ENCODE measurements around the gene ISLR. TPM values are rescaled to one million over a fixed set of nuclear protein-coding genes. Genes with fewer than 3 reads are reported as not detected.
A peak's percentile ranks its signal among the peaks of the same experiment; 100 is the strongest.

The ISLR gene
- total and polyA plus RNA-seq, 3 experiments from 2014 or later = not detected

DNA sequence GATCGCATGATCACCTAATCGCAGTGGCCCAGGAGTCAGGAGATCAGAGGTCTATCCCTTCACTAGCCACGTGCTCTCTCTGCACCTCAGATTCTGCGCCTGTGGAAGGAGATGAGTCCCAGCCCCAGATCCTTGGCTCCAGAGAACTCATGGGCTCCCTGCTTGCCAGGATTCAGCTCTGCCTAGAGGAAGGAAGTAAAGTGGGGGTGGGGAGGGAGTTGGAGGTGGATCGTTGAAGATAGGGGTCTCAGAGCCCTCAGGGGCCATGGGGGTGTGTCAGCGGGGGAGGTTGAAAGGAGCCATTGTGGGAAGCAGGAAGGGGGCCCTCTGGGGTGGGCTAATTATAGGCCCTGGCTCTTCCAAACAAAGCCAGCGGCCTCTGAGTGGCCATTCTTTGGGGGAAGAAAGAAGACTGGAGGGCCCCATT, 40.4 kb downstream of the ISLR start:
- no peaks in the 10 kb centered on the region for H3K36me3 ChIP-seq (ENCODE audit: insufficient read depth, low read length)
- H3K4me1 ChIP-seq (ENCODE audit: insufficient read depth, low read length) = no peaks in the 10 kb centered on the region
- H3K27me3 Mint-ChIP-seq = peaks cover 7 to 33% of the 10 kb centered on the region in 2 donors
- H3K4me1 Mint-ChIP-seq = no peaks in the 10 kb centered on the region
- no peak overlapping the region for H3K4me3 Mint-ChIP-seq
- H3K4me3 ChIP-seq (ENCODE audit: low read length) = no peak overlapping the region
- ChIA-PET POLR2A (no interaction called here), CTCF (no interaction called here)
- H3K27me3 ChIP-seq (ENCODE audit: insufficient read depth, low read length, poor library complexity, severe bottlenecking) = no peaks in the 10 kb centered on the region
- no peak overlapping the region for H3K27ac Mint-ChIP-seq
- H3K9me3 ChIP-seq (ENCODE audit: low read length) = no peaks in the 10 kb centered on the region
- no peaks in the 10 kb centered on the region for H3K9me3 Mint-ChIP-seq
- no peak overlapping the region for H3K27ac ChIP-seq (ENCODE audit: low read depth, low read length)
- peaks cover 0 to 2% (median 0%) of the 10 kb centered on the region in 3 donors for H3K36me3 Mint-ChIP-seq
- DNase-seq = no peak

DNA sequence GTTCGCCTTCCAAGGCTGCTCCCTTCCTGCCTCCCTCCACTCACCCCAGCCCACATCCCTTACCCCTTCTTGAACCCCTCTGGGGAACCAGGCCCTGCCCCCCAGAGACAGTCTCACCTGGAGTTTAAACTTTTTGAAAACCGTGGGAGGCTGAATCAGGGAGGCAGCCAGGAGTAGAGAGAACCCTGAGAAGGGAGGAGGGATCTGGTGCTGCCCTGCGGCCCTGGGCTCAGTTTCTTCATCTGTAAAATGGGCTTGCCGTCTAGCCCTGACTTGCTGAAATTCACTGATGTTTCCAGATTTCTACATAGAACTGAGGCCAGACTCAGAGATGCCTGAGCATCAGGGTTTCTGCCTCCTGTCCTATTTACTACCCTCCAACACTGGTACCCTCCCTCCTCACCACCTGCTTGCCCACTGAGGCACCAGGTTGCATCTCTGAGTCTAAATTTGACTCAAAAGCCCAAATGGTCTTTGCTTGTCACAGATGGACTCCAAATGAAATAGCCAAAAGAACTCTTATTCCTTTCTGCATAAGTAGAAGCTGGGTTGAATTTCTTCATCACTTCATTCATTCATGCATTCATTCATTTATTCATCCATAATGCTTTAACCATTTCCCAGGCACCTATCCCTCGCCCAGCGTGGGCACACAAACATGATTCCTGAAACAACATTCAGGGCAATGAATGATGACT, 41.0 kb downstream of the ISLR start:
- H3K4me1 Mint-ChIP-seq = no peaks in the 10 kb centered on the region
- H3K27ac Mint-ChIP-seq = no peak overlapping the region
- peaks cover 0 to 2% (median 0%) of the 10 kb centered on the region in 3 donors for H3K36me3 Mint-ChIP-seq
- ChIA-PET CTCF (no interaction called here), POLR2A (no interaction called here)
- peaks cover 4 to 36% of the 10 kb centered on the region in 2 donors for H3K27me3 Mint-ChIP-seq
- Histone ChIP-seq H3K36me3 (ENCODE audit: insufficient read depth, low read length) (no peaks in the 10 kb centered on the region), H3K4me3 (ENCODE audit: low read length) (no peak overlapping the region), H3K9me3 (ENCODE audit: low read length) (no peaks in the 10 kb centered on the region), H3K27me3 (ENCODE audit: insufficient read depth, low read length, poor library complexity, severe bottlenecking) (no peaks in the 10 kb centered on the region), H3K4me1 (ENCODE audit: insufficient read depth, low read length) (no peaks in the 10 kb centered on the region), H3K27ac (ENCODE audit: low read depth, low read length) (no peak overlapping the region)
- no peak for DNase-seq
- no peaks in the 10 kb centered on the region for H3K9me3 Mint-ChIP-seq
- no peak overlapping the region for H3K4me3 Mint-ChIP-seq

DNA sequence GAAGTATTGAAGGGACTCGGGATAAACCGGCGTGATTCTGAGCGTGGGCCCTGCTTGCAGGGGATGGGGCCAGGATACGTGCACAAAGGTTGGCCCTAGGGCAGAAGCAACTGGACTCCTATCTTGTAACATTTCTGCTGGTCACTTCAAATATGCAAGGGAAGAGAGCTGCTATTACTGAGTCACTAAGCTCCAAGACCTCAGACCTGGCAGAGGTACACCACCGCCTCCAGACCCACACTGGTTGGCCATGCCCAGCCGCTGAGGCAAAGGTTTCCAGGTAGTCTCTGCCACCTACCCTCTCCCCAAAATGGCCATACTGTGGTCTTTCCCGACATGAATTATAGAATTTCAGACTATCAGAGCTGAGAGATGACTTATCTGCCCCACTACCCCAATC, 42.4 kb downstream of the ISLR start:
- H3K9me3 Mint-ChIP-seq = no peaks in the 10 kb centered on the region

DNA sequence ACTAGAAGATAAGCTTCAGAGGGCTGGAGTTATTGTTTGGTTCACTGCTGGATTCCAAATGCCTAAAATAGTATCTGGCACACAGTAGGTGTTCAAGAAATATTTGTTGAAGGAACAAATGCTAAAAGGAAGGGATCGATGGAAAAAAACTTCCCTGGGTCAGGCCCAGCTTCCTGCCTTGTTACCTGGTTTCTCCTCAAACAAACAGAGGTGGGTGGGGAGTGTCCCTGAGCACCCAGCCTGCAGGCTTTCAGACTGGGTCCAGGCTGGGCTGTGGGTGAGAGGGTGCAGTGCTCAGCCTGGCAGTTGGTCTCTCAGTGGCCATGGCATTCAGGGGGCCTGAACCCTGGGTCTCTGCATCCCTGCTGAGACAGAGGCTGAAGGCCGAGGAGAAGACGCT, 43.4 kb downstream of the ISLR start:
- peaks cover 0 to 55% of the 10 kb centered on the region in 2 donors for H3K27me3 Mint-ChIP-seq
- Histone ChIP-seq H3K4me1 (ENCODE audit: insufficient read depth, low read length) (no peaks in the 10 kb centered on the region), H3K4me3 (ENCODE audit: low read length) (no peak overlapping the region), H3K27me3 (ENCODE audit: insufficient read depth, low read length, poor library complexity, severe bottlenecking) (no peaks in the 10 kb centered on the region), H3K27ac (ENCODE audit: low read depth, low read length) (no peak overlapping the region), H3K36me3 (ENCODE audit: insufficient read depth, low read length) (no peaks in the 10 kb centered on the region), H3K9me3 (ENCODE audit: low read length) (no peaks in the 10 kb centered on the region)
- H3K4me3 Mint-ChIP-seq = no peak overlapping the region
- no peak for DNase-seq
- no peaks in the 10 kb centered on the region for H3K4me1 Mint-ChIP-seq
- H3K36me3 Mint-ChIP-seq = no peaks in the 10 kb centered on the region
- CTCF ChIA-PET = no interaction called here
- POLR2A ChIA-PET = no interaction called here
- H3K27ac Mint-ChIP-seq = no peak overlapping the region
- no peaks in the 10 kb centered on the region for H3K9me3 Mint-ChIP-seq

More for the DNA sequence above, 42.4 kb downstream of the ISLR start:
- ChIA-PET POLR2A (no interaction called here), CTCF (no interaction called here)
- no peak overlapping the region for H3K27ac ChIP-seq (ENCODE audit: low read depth, low read length)
- no peak overlapping the region for H3K4me3 Mint-ChIP-seq
- no peak overlapping the region for H3K4me3 ChIP-seq (ENCODE audit: low read length)
- no peaks in the 10 kb centered on the region for H3K9me3 ChIP-seq (ENCODE audit: low read length)
- H3K36me3 ChIP-seq (ENCODE audit: insufficient read depth, low read length) = no peaks in the 10 kb centered on the region
- no peak overlapping the region for H3K27ac Mint-ChIP-seq
- no peaks in the 10 kb centered on the region for H3K27me3 ChIP-seq (ENCODE audit: insufficient read depth, low read length, poor library complexity, severe bottlenecking)
- no peak for DNase-seq
- peaks cover 0 to 2% (median 0%) of the 10 kb centered on the region in 3 donors for H3K36me3 Mint-ChIP-seq
- peaks cover 0 to 51% of the 10 kb centered on the region in 2 donors for H3K27me3 Mint-ChIP-seq
- H3K4me1 Mint-ChIP-seq = no peaks in the 10 kb centered on the region
- no peaks in the 10 kb centered on the region for H3K4me1 ChIP-seq (ENCODE audit: insufficient read depth, low read length)

DNA sequence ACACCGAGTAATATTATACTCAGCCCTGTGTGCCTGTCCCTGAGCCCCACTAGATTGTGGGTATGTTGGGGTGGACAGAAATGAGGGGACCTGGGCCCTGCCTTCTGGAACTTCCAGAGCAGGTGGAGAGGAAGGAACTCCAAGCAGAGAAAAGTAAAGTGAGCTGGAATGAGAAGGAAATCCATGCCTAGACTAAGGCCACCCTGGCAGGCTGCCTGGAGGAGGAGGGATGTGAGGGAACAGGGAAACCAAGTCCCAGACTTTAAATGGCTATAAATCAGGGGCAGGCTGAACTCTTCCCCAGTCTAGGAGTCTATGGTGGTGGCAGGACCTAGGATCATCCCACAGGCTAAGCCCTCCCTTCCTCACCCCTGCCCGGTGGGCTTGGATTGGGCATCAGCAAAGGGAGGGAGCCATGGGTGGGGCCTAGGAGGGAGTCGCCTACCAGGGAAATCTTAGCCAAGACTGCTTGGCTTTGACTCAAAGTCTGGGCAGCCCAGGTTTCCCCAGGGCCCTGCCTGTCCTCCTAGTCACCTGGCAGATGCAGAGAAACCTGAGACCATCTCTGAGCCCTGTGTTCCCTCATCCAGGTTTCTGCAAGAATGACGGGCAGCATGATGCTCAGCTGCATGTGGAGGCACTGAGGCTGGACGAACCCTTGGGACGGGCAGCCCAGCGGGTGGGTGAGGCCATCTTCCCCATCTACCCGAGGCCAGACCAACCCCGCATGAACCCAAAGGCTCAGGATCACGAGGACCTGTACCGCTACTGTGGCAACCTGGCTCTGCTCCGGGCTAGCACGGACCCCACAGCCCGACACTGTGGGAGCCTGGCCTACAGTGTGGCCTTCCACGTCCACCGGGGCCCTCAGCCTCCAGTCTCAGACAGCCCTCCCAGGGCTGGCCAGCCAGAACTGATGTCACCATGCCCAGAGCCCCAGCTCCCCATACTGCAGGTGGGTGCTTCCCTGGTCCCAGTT, 44.7 kb downstream of the ISLR start:
- no peaks in the 10 kb centered on the region for H3K4me1 Mint-ChIP-seq
- no peaks in the 10 kb centered on the region for H3K4me1 ChIP-seq (ENCODE audit: insufficient read depth, low read length)
- ChIA-PET CTCF (no interaction called here), POLR2A (no interaction called here)
- no peak overlapping the region for H3K4me3 ChIP-seq (ENCODE audit: low read length)
- no peaks in the 10 kb centered on the region for H3K9me3 Mint-ChIP-seq
- peak overlapping the region in 1 of 8 donors; percentile 92 for H3K27ac Mint-ChIP-seq
- DNase-seq = no peak
- H3K9me3 ChIP-seq (ENCODE audit: low read length) = no peaks in the 10 kb centered on the region
- H3K36me3 Mint-ChIP-seq = no peaks in the 10 kb centered on the region
- H3K27ac ChIP-seq (ENCODE audit: low read depth, low read length) = no peak overlapping the region
- peaks cover 0 to 60% of the 10 kb centered on the region in 2 donors for H3K27me3 Mint-ChIP-seq
- H3K27me3 ChIP-seq (ENCODE audit: insufficient read depth, low read length, poor library complexity, severe bottlenecking) = no peaks in the 10 kb centered on the region
- no peaks in the 10 kb centered on the region for H3K36me3 ChIP-seq (ENCODE audit: insufficient read depth, low read length)
- no peak overlapping the region for H3K4me3 Mint-ChIP-seq

DNA sequence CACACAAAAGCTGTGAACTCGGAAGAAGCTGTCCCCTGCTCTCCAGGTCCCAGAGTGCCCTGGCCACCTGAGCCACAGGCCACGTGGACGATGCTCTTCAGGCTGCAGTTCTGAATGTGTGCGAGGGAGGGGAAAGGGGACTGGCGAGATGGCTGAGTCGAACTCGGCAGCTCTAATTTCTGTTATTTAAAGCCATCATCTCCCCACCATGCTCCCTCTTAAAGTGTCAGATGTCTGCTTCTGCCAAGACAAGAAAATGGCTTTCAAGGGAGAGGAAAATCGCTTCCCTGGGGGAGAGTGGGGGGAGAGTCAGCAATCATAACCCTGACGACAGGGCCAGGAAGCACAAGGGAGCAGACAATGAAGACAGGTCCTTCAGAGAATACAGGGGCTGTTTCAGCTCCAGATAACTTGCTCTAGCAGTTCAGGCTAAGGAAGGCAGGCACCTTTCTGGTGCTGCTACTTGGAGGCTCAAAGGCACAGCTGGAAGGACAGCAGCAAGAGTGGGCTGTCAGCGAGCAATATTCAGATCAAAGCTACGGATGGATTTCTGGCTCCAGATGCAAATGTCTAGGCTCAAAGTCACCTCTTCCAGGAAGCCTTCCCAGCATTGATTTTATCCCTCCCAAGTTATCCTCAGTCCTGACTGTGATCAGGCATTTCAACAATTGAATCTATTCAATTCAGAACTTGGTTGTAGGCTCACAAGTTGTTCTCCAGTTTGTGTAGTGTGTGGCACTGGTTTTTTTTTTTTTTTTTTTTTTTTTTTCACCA, 47.2 kb downstream of the ISLR start:
- no peaks in the 10 kb centered on the region for H3K9me3 ChIP-seq (ENCODE audit: low read length)
- no peak for DNase-seq
- no peaks in the 10 kb centered on the region for H3K4me1 ChIP-seq (ENCODE audit: insufficient read depth, low read length)
- CTCF ChIA-PET = no interaction called here
- H3K4me3 Mint-ChIP-seq = no peak overlapping the region
- H3K9me3 Mint-ChIP-seq = no peaks in the 10 kb centered on the region
- H3K27me3 Mint-ChIP-seq = peaks cover 5 to 60% of the 10 kb centered on the region in 2 donors
- no peaks in the 10 kb centered on the region for H3K4me1 Mint-ChIP-seq
- POLR2A ChIA-PET = no interaction called here
- no peak overlapping the region for H3K27ac Mint-ChIP-seq
- no peaks in the 10 kb centered on the region for H3K36me3 ChIP-seq (ENCODE audit: insufficient read depth, low read length)
- H3K36me3 Mint-ChIP-seq = no peaks in the 10 kb centered on the region
- no peak overlapping the region for H3K4me3 ChIP-seq (ENCODE audit: low read length)
- H3K27me3 ChIP-seq (ENCODE audit: insufficient read depth, low read length, poor library complexity, severe bottlenecking) = no peaks in the 10 kb centered on the region
- H3K27ac ChIP-seq (ENCODE audit: low read depth, low read length) = no peak overlapping the region

DNA sequence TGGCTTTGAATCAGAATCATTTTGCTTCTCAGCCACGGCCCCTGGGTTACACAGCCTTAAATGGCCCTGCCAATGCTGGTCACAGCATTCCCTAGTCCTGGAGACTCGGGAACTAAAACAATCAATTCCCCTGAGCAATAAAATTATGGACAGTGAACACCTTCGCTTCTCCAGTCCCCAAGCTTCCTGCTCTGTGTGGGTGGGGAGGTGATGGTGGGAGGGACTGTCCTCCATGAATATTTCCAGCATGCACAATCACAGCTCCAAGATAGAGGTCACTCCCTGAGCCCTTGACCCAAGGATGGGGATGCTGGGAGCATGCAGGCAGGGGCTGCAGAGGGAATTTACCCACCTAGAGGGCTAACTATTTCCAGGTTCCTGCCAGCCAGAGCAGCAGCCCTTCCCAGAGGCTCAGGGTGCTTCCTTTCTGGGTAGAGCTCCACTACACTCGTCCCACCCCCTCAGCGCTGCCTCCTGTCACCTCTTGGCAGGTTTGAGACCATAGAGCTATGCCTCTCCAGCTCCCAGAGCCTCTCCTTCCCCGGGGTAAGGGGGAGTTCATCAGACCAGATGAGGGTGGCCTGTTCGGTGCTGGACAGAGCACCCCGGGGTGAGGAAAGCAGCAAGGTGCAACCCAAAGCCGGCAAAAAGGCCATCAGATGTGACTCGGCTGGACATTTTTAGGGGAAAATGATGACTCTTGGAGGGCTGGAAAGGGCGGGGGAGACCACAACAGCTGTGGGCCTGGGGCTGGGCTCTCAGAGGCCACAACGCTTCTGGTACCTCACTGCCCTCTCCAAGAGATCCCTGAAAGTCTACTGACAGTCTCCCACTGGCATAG, 48.1 kb downstream of the ISLR start:
- no peak overlapping the region for H3K27ac ChIP-seq (ENCODE audit: low read depth, low read length)
- H3K4me3 ChIP-seq (ENCODE audit: low read length) = no peak overlapping the region
- no peaks in the 10 kb centered on the region for H3K4me1 Mint-ChIP-seq
- H3K4me3 Mint-ChIP-seq = no peak overlapping the region
- no peaks in the 10 kb centered on the region for H3K27me3 ChIP-seq (ENCODE audit: insufficient read depth, low read length, poor library complexity, severe bottlenecking)
- H3K9me3 Mint-ChIP-seq = no peaks in the 10 kb centered on the region
- no peak overlapping the region for H3K27ac Mint-ChIP-seq
- ChIA-PET CTCF (no interaction called here), POLR2A (no interaction called here)
- H3K27me3 Mint-ChIP-seq = peaks cover 5 to 61% of the 10 kb centered on the region in 2 donors
- no peak for DNase-seq
- no peaks in the 10 kb centered on the region for H3K4me1 ChIP-seq (ENCODE audit: insufficient read depth, low read length)
- H3K36me3 Mint-ChIP-seq = no peaks in the 10 kb centered on the region
- H3K36me3 ChIP-seq (ENCODE audit: insufficient read depth, low read length) = no peaks in the 10 kb centered on the region
- no peaks in the 10 kb centered on the region for H3K9me3 ChIP-seq (ENCODE audit: low read length)
